K562 (cell line): ENCODE results near the gene CIAPIN1. TPM values are rescaled to one million over a fixed set of nuclear protein-coding genes. Genes with fewer than 3 reads are reported as not detected.

Experiments
- PRDM10 ChIP-seq: fragments of 450-650 bp; IDR thresholded peaks from 2 replicates; pipeline ENCODE4 v1.6.1; 2018; ENCODE audit not compliant: partially characterized antibody
- RERE ChIP-seq: sonication (generic); formaldehyde crosslinking; IDR thresholded peaks from 2 replicates; pipeline ENCODE4 v1.8.0; 2023; ENCODE audit warnings: missing genetic modification reagents, mild to moderate bottlenecking, borderline replicate concordance
- TEAD2 ChIP-seq: fragments of 450-650 bp; IDR thresholded peaks from 2 replicates; pipeline ENCODE4 v1.6.1; 2016; ENCODE audit warnings: missing genetic modification characterization, control low read depth, missing compliant biosample characterization
- ZBTB40 ChIP-seq, 2 experiments: fragments of 450-650 bp in 1 of 2; sonication (generic) in 1 of 2; formaldehyde crosslinking in 1 of 2; IDR thresholded peaks; 2 replicates each; pipeline versions ENCODE4 v1.7.1 to v1.9.0; 2016 to 2022; ENCODE audit warnings: inconsistent platforms in 1 of 2, mild to moderate bottlenecking in 1 of 2, missing genetic modification reagents in 1 of 2
- ZBTB7A ChIP-seq: IDR thresholded peaks from 2 replicates; pipeline ENCODE4 v1.6.1; 2011; ENCODE audit warnings: low read depth, mild to moderate bottlenecking, low read length, moderate library complexity, borderline replicate concordance; ENCODE audit not compliant: control insufficient read depth
- ZFP36 ChIP-seq: fragments of 150-350 bp; IDR thresholded peaks from 2 replicates; pipeline ENCODE4 v1.6.1; 2018; ENCODE audit warnings: low read length, low read depth; ENCODE audit not compliant: partially characterized antibody
- ZNF316 ChIP-seq: fragments of 450-650 bp; IDR thresholded peaks from 2 replicates; pipeline ENCODE4 v1.6.1; 2016
- ZNF431 ChIP-seq: sonication (generic); formaldehyde crosslinking; IDR thresholded peaks from 2 replicates; pipeline ENCODE4 v1.8.0; 2022; ENCODE audit warnings: mild to moderate bottlenecking, missing genetic modification reagents
- polyA plus RNA-seq, 8 experiments: library from polyadenylated mRNA; depleted of rRNA in 4 of 8; stranded (reverse) in 5 of 8; unstranded in 3 of 8; fragments of >200 nt; fragmentation: Nextera tagmentation in 2 of 8; fragmentation: Illumina TruSeq in 1 of 8; extraction: Ambion mirVana in 2 of 8; extraction: Trizol in 1 of 8; gene quantifications; 2 replicates each; pipeline versions ENCODE4 v1.2.1 to v1.2.3, GENCODE V29; 2011 to 2014; ENCODE audit warnings: inconsistent platforms in 1 of 8, missing spikeins in 1 of 8
- total RNA-seq, 7 experiments: library from RNA; depleted of rRNA in 6 of 7; stranded (reverse); fragments of >200 nt in 6 of 7; fragmentation: Illumina TruSeq in 2 of 7; extraction: Trizol in 2 of 7; gene quantifications; 2 replicates each; pipeline versions ENCODE4 v1.2.1 to v1.2.3, GENCODE V29; 2011 to 2021; ENCODE audit warnings: low replicate concordance in 1 of 7

CIAPIN1 gene
- total and polyA plus RNA-seq, 9 of the 15 experiments (the other 6 are each of a cell fraction or from before 2014, with no cell fraction given), result 71.8 to 263 (median 95.7) TPM

- TF ChIP-seq ZBTB40 (IDR thresholded peaks at IDR 0.05) (no peak), ZBTB40 (CRISPR knock-in tag; IDR thresholded peaks at IDR 0.05) (no peak), RERE (CRISPR knock-in tag) (no peak), ZNF431 (no peak), ZFP36 (peak; percentile 92), PRDM10 (peak; percentile 78), ZNF316 (no peak), TEAD2 (tag) (no peak), ZBTB7A (peak; percentile 39; the same call in 1 of the 2 replicates)
Observed at GRCh38 chr16:57484515-57485005, 37.4 kb upstream of the CIAPIN1 start (continued).
